Cerebellar cortex (tissue), 1 donor: Measurements from ENCODE around the gene MEGF11.

ENCODE experiments used
- DNase-seq: peaks from one replicate; pipeline ENCODE4 v3.0.0-alpha.2; 2015; ENCODE audit warnings: low spot score

Gene MEGF11

DNA sequence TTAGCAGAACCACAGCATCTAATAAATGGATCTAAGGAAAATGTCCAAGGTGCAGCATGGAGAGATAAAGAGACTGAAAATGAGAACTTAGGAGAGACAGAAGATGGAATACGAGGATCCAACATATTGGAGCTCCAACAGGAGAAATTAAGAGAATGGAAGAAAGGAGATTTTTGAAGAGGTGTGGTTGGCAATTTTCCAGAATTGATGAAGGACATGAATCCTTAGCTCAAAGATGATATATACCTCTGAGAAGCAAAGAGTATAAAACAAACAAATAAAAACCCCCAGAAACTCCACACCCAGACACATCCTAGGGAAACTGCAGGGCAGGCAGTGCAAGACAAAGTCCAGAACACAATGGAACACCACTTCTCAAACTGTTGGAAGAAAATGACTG is 141.2 kb downstream of the MEGF11 start:
- DNase-seq, result no peak

DNA sequence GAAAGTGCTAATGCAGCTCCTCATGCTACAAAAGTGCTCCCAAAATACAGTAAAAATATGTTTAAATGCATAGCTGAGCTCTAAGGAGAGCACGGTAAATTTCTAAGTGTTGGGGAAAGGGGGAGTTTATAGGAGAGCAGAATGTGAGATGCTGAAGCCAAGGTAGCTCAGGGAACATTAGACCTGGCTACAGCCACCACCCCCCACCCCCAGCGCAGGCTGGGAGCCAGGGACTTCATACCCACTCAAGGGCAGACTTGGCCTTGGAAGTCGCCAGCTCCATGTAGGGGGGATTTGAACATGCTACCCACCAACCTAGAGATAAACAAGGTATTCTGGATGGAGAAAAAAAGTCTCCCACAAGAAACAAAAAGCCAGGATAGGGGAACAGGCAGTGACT is 142.2 kb downstream of the MEGF11 start:
- DNase-seq, result no peak

GRCh38 chr15:66110864-66111263 is 142.7 kb downstream of the MEGF11 start:
- no peak for DNase-seq

DNA sequence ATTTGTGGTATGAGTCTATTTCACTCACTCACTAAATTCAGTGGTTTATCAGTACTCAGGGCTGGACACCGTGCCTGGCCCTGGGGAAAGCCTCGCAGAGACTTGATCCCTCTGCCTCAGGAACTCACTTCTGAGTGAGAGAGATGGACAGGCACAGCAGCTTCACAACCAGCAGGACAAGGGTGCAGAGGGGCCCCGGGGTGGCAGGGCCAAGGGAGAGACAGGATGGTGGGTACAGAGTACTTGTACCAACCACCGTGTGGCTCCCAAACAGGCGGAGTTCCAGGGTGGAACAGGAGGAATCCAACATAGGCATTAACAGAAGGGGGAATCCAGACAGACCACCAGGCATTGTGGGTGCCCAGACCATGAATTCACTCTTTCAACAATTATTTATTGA is 143.7 kb downstream of the MEGF11 start:
- no peak for DNase-seq

GRCh38 chr15:66108483-66109265 is 144.9 kb downstream of the MEGF11 start:
- DNase-seq, result peak; percentile 53

- DNase-seq, result no peak
Measured at GRCh38 chr15:66107070-66107469, 146.5 kb downstream of the MEGF11 start.

DNA sequence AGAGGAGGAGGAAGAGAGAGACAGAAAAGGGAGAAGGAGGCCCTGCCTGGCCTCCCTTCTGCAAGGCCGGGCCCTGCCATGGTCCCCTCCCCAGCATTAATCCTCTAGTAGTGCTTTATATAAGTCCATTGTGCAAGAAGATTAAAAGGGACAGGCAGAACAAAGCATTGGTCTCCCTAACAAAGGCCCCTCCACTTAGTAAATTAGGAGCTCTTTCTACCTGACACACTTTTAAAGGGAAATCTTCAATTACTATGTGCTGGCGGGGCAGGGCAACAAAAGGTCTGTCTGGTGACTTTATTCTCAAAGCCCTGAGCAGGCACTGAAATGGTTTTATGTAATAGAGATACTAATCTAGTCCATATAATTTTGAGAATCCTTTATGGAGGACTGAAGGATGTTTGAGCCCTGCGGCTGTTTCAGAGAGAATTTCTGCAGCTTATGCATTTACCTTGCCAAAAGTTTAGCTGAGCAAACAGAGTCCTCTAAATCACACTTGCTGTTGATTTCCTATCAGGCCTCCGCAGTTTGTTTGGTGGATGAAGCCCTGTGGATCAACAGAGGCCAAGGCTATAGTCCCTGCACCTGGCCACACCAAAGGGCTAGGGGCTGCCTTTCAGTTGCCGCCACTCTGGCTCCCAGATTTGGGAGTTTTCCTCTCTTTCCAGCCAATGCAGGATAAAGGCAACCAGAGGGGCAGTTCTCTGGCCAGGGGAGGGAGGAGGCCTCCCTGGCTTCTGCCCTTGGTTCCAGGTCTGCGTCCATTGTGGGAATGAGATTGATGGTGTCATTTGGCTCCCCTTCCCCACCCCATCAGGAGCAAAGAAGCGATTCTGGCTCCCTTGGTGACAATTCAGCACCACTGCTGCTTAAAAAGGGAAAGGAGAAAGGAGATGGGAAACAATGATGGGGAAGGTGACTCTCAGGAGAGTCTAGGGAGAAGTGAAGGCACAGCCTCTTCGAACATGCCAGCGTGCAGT is 148.0 kb downstream of the MEGF11 start:
- no peak for DNase-seq

GRCh38 chr15:66103293-66103590 is 150.3 kb downstream of the MEGF11 start:
- DNase-seq, result no peak

GRCh38 chr15:66102563-66103292 is 150.8 kb downstream of the MEGF11 start:
- DNase-seq, result peak; percentile 67

GRCh38 chr15:66101715-66102395 is 151.7 kb downstream of the MEGF11 start:
- DNase-seq, result no peak

DNA sequence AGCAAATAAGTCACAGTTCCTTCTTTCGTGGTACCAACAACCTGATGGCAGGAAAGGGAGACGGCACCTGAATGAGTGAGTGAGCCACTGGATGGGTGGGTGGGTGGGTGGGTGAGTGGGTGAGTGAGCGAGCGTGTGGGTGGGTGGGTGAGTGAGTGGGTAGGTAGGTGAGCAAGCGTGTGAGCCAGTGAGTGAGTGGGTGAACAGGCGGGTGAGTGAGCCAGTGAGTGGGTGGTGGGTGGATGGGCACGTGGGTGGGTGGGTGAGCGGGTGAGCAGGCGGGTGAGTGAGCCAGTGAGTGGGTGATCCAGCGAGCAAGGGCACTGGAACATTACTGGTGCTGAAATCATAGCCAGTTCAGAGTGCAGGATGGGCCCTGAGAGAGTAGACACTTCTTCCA is 152.8 kb downstream of the MEGF11 start:
- no peak for DNase-seq

DNA sequence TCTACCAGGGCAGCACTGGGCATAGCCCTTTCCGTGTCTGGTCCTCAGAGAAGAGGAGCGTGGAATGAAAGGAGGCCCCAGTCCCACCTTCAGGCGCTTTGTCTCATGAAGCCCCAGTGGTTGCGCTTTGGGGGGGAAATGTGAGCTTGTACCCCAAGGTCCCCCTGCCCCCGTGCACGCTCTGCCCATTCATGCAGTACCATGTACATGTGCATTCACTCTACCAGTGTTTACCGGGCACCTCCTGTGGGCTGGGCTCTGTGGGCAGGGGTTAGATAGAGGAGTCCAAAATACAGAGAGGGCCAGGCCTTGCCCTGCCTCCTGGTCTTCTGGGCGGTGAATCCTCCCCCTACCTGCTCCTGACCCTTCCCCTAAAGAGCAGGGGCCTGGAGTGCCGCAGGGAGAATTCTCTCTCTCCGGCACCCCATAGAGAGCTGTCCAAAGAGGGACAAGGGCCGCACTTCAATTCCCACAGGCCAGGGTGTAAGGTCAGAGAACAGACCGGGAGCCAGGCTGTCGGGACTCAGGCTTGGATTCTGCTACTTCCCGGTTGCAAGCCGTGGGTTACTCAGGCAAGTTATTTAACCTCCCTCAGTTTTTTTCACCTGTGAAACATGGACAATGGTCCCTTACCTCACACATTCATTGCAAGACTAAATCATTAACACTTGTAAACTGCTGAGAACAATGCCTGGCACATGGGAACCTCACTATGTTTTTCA is 153.4 kb downstream of the MEGF11 start:
- no peak for DNase-seq

- DNase-seq, result peak; percentile 93
Measured at GRCh38 chr15:66098022-66098363, 155.6 kb downstream of the MEGF11 start.

GRCh38 chr15:66097151-66098021 is 156.2 kb downstream of the MEGF11 start:
- no peak for DNase-seq

DNA sequence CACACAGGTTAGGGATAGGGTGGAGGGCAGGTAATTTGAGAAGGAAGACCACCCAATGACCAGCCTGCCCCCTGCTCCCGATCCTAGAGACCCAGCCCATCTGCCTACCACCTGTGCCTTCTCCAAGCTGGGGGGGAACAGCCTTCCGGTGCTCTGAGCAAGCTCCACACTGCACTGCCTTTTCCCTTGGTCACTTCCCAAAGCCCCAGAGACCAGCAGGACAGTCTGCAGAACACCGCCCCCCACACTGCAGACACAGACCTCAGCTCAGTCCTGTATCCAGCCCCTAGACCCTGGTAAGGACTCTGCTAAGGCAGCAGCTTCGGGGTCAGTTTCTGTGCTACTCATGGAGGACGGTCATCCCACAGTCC is 156.9 kb downstream of the MEGF11 start:
- DNase-seq, result no peak

- no peak for DNase-seq
Measured at GRCh38 chr15:66095871-66096687, 157.5 kb downstream of the MEGF11 start.

GRCh38 chr15:66094331-66094730 is 159.2 kb downstream of the MEGF11 start:
- peak; percentile 96 for DNase-seq

DNA sequence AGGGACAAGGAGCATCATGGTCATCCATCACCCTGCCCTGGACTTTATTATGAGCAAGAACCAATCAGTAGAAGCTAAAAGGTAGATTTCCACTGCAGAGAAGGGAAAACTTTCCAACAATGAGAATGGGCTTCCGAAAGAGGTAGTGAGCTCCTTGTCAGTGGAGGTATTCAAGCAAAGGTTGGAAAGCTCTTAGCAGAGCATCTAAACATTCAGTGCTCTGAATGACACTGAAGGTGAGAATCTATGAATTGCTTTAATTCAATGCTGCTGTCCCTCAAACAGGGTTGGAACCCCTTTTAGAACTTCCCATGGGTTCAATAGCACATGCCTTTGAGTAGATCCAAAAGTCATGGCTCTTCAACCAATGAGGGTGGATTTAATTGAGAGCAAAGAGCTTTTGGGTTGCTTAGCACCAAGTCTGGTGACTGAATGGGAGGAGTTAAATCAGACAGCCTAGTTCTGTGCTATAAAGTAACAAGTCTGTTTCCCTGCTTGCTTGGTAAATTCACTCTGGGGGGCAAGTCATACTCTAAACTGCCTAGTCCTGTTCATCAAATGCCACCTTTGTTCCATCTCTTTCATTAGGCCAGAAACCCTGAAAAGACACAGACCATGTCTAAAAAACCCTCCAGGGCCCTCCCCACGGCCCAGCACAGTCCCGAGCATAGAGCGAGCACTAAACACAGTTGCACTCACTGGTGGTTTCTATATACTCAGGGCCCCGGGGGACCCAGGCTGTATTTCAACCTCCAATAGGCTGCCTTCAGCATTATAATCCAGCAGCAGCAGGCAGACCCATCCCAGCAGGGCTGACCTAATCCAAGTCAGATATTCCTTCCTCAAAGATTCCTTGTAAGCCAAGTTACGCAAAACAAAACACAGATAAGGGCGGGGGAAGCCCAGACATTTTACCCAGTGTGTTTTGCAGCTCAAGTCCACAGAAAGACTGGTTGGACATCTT is 161.2 kb downstream of the MEGF11 start:
- DNase-seq, result no peak
